ACC112 (cell line): ENCODE data around the gene TUBA4A.

Source experiments
- H2AFZ ChIP-seq: fragments of 200-600 bp; sonication (generic); one replicate; pipeline ENCODE4 v1.6.0; 2017; ENCODE audit warnings: antibody characterized with exemption, low read length; ENCODE audit not compliant: unreplicated experiment
- H3K27ac ChIP-seq: fragments of 200-600 bp; sonication (generic); 2 replicates; pipeline ENCODE4 v1.5.1; 2014; ENCODE audit warnings: low read depth, mild to moderate bottlenecking, antibody characterized with exemption, low read length, moderate library complexity
- H3K27me3 ChIP-seq: fragments of 200-600 bp; sonication (generic); 2 replicates; pipeline ENCODE4 v1.6.1; 2014; ENCODE audit warnings: mild to moderate bottlenecking, antibody characterized with exemption, low read length, moderate library complexity, mixed read lengths; ENCODE audit not compliant: insufficient read depth
- H3K36me3 ChIP-seq: fragments of 200-600 bp; sonication (generic); 2 replicates; pipeline ENCODE4 v1.6.1; 2016; ENCODE audit warnings: mild to moderate bottlenecking, antibody characterized with exemption, low read length, moderate library complexity, mixed read lengths; ENCODE audit not compliant: insufficient read depth
- H3K4me1 ChIP-seq: fragments of 200-600 bp; sonication (generic); one replicate; pipeline ENCODE4 v1.6.1; 2016; ENCODE audit warnings: low read length, mixed read lengths; ENCODE audit not compliant: insufficient read depth, unreplicated experiment, control insufficient read depth
- H3K4me3 ChIP-seq: fragments of 200-600 bp; sonication (generic); 2 replicates; pipeline ENCODE4 v1.5.1; 2014; ENCODE audit warnings: mild to moderate bottlenecking, low read depth, low read length
- H3K79me2 ChIP-seq: fragments of 200-600 bp; sonication (generic); one replicate; pipeline ENCODE4 v1.6.0; 2016; ENCODE audit warnings: low read length; ENCODE audit not compliant: control insufficient read depth, unreplicated experiment, insufficient read depth

TUBA4A gene

DNA sequence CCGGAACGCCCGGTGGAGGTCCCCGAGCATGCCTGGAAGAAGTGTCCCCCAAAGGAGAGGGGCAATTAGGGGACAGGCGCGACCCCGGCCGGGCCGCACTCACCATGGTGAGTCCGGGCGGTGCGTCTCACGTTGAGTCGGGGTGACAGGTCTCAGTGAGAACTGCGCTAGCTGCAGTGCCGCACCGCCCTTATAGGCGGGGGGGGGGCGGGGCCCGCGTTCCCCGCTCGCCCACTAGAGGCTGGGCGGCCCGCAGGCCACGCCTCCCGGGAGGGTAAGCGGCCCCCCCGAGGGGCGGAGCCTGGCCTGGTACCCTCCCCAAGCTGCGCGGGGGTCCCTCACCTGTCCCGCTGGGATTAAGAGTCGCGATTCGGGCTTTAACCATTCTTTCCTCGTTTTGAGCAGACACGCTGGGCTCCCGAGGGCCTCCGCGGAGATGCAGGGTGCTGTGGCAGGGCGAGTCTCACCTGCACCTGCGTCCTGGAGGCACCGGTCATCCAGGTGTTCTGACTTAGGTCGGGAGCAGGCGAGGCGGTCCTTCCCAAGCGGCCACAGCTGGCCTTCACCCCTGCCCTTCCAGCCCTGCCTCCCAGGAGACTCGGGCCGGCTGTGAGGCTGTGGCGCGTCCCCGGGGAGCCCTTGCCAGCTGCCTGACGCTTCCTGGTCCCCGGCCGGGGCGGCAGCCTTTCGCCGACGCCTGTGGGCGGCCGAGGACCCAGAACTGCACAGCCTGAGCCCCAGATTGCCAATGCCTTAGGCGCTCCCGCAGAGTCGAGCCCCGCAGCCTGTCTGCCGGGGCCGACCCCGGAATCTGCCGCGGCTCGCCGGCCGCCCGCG, at the start of gene TUBA4A:
TUBA4A (minus strand) TSS at position 166 of the 837 bp plus-strand sequence; CDS start at position 106, 60 bp downstream.
- peak within 1 kb of the TSS; percentile 90 for H3K4me3 ChIP-seq
- peak within 1 kb of the TSS; percentile 84 for H2AFZ ChIP-seq
- no peaks in the 10 kb centered on the region for H3K27me3 ChIP-seq
- peaks cover 19% of the 10 kb centered on the region for H3K79me2 ChIP-seq
- peaks cover 32% of the 10 kb centered on the region for H3K4me1 ChIP-seq
- H3K36me3 ChIP-seq: peaks cover 4% of the 10 kb centered on the region; the same call in 1 of the 2 replicates
- H3K27ac ChIP-seq: peak within 1 kb of the TSS; percentile 3; the same call in 1 of the 2 replicates

GRCh38 chr2:219302412-219302968, 48.8 kb upstream of the TUBA4A start:
- H3K27ac ChIP-seq: no peak overlapping the region
- H3K4me1 ChIP-seq: no peaks in the 10 kb centered on the region
- H3K36me3 ChIP-seq: no peaks in the 10 kb centered on the region
- H3K4me3 ChIP-seq: no peak overlapping the region
- peaks cover 32% of the 10 kb centered on the region for H3K27me3 ChIP-seq
- no peaks in the 10 kb centered on the region for H3K79me2 ChIP-seq
- H2AFZ ChIP-seq: no peak overlapping the region

DNA sequence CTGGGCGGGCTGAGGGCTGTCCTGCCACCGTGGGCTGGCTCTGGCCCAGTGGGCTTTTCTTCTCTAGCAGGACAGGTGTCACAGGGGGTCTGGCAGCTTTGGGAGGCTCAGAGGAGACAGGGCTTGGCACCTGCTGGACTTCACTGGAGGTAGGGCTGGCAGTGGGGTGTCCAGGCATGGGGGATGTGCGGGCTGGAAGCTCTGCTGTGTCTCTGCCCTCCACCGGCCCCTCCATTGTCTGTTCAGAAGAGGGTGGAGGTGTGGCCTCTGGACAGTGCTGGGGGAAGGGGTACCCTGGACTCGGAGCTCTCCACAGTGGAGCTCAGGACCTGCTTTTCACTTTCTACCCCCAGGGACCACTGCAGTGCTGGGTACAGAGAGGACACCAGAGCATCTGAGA, 46.3 kb upstream of the TUBA4A start:
- H3K36me3 ChIP-seq: no peaks in the 10 kb centered on the region
- peaks cover 29% of the 10 kb centered on the region for H3K27me3 ChIP-seq
- no peak overlapping the region for H3K4me3 ChIP-seq
- H2AFZ ChIP-seq: no peak overlapping the region
- H3K79me2 ChIP-seq: no peaks in the 10 kb centered on the region
- H3K4me1 ChIP-seq: no peaks in the 10 kb centered on the region
- H3K27ac ChIP-seq: no peak overlapping the region

- H3K27ac ChIP-seq: no peak overlapping the region
- H2AFZ ChIP-seq: no peak overlapping the region
- no peaks in the 10 kb centered on the region for H3K4me1 ChIP-seq
- no peaks in the 10 kb centered on the region for H3K36me3 ChIP-seq
- no peak overlapping the region for H3K4me3 ChIP-seq
- H3K27me3 ChIP-seq: peaks cover 22% of the 10 kb centered on the region; the same call in 1 of the 2 replicates
- H3K79me2 ChIP-seq: no peaks in the 10 kb centered on the region
Measured at GRCh38 chr2:219299372-219299760, 45.6 kb upstream of the TUBA4A start.

- Histone ChIP-seq H3K79me2 (no peaks in the 10 kb centered on the region), H2AFZ (no peak overlapping the region), H3K27me3 (peaks cover 19% of the 10 kb centered on the region; the same call in 1 of the 2 replicates), H3K4me1 (no peaks in the 10 kb centered on the region), H3K36me3 (no peaks in the 10 kb centered on the region), H3K4me3 (no peak overlapping the region), H3K27ac (no peak overlapping the region)
Measured at GRCh38 chr2:219298759-219299371, 45.1 kb upstream of the TUBA4A start.

- Histone ChIP-seq H2AFZ (no peak overlapping the region), H3K4me3 (no peak overlapping the region), H3K27ac (no peak overlapping the region), H3K36me3 (no peaks in the 10 kb centered on the region), H3K4me1 (no peaks in the 10 kb centered on the region), H3K79me2 (no peaks in the 10 kb centered on the region), H3K27me3 (peaks cover 14% of the 10 kb centered on the region; the same call in 1 of the 2 replicates)
Measured at GRCh38 chr2:219297766-219298456, 44.2 kb upstream of the TUBA4A start.

DNA sequence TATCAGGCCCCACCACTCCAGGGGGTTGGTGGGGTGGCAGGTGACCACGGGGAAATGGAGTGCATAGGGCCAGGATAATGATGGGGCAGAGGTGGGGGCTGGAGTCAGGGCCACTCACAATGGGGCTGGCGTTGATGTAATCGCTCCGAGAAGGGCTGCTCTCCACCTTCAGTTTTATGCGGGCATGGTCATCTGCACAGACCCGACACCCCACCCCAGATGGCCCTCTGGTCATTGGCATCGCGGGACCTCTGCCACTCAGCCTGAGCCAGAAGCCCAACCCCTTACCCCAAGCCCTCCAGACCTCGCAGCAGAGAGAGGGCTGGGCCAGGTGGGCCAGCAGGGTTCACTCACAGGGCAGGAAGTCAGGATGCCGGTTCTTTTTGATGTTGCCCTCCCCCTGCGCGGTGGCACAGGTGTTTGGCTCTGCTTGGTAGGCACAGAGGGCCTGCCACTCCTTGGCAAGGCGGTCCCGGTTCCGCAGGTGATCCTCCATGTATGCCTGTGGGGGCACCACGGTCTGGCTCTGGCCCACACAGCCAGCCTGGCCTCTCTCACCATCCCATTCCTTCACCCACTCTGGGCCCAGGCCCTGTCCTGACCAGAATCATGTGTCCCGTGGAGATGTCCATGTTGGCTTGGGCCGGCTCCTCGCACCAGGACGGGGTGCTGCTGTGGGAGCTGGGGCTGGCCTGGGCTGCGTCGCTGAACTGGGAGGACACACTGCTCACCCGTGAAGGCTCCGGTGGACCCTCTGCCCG, 43.1 kb upstream of the TUBA4A start:
- Histone ChIP-seq H3K4me1 (no peaks in the 10 kb centered on the region), H3K27me3 (peaks cover 7% of the 10 kb centered on the region; the same call in 1 of the 2 replicates), H3K36me3 (no peaks in the 10 kb centered on the region), H3K4me3 (no peak overlapping the region), H3K79me2 (no peaks in the 10 kb centered on the region), H2AFZ (no peak overlapping the region), H3K27ac (no peak overlapping the region)

GRCh38 chr2:219296142-219296541, 42.4 kb upstream of the TUBA4A start:
- Histone ChIP-seq H2AFZ (no peak overlapping the region), H3K36me3 (no peaks in the 10 kb centered on the region)

DNA sequence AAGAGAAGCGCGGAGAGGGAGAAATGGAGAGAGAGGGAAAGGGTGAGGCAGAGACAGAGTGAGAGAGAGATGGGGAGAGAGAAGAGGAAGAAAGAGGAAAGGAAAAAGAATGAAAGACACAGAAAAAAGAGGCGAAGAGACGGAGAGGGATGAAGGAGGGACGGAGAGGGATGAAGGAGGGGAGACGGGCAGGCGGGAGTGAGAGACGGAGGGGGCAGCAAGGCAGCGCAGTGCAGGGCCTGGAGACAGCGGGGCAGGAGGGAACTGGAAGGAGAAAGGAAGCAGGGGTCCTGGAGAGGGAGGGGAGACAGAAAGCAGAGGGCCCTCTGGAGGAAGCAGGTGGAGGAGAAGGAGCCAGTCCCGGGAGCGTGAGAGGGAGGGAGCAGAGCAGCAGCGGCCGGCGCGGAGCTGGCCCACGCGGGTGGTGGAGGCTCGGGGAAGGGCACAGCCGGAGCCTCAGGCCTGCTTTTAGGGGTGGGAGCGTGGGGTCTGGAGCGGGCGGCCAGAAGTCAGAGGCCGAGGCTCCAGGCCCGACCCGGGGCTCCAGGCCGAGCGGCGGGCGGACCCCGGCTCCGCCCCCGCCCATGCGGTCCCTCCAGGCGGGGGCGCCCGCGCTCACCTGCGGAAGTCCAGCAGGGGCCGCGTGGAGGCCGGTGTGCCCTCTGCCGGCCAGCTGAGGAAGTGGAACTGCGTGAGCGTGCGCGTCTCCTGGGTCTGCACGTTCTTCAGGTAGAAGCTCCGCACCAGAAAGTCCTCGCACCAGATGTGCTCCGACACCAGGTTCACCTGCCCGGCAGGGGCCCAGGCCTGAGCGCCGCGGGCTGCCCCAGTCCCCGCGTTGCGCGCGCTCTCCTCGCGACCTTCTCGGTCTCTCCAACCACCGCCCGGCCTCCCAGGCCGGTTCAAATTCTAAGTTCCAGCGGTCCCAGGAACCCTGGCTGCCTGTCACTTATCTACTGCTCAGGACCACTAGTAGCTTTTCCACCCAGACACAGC, 40.9 kb upstream of the TUBA4A start:
- H3K27me3 ChIP-seq: no peaks in the 10 kb centered on the region
- H3K36me3 ChIP-seq: no peaks in the 10 kb centered on the region
- H3K79me2 ChIP-seq: no peaks in the 10 kb centered on the region
- H3K4me1 ChIP-seq: peaks cover 7% of the 10 kb centered on the region
- no peak overlapping the region for H3K27ac ChIP-seq
- H3K4me3 ChIP-seq: peak overlapping the region; percentile 73
- peak overlapping the region; percentile 76 for H2AFZ ChIP-seq

More at GRCh38 chr2:219296142-219296541, 42.4 kb upstream of the TUBA4A start:
- Histone ChIP-seq H3K4me3 (no peak overlapping the region), H3K27me3 (0 out of 2 replicates have a peak, but pooled peaks cover under 1% of the 10 kb centered on the region), H3K4me1 (no peaks in the 10 kb centered on the region), H3K27ac (no peak overlapping the region), H3K79me2 (no peaks in the 10 kb centered on the region)
